22Rv1 (cell line): ENCODE data around the gene RFLNA.

Experiments
- H3K27ac ChIP-seq: fragments of 450-650 bp; 2 replicates; pipeline ENCODE4 v1.5.1; 2017
- CTCF ChIP-seq: fragments of 450-650 bp; IDR thresholded peaks from 2 replicates; pipeline ENCODE4 v1.5.1; 2017; ENCODE audit warnings: mild to moderate bottlenecking
- ZFX ChIP-seq: fragments of 450-650 bp; IDR thresholded peaks from 2 replicates; pipeline ENCODE4 v1.6.1; 2017; ENCODE audit warnings: antibody characterized with exemption, borderline replicate concordance

The RFLNA gene

GRCh38 chr12:124294780-124295341, at the start of gene RFLNA:
Gene RFLNA (plus strand): TSS chr12:124295093. CDS start chr12:124295430, 337 bp downstream.
- no peak within 1 kb of the TSS for H3K27ac ChIP-seq
- no peak for TF ChIP-seq ZFX
- no peak for TF ChIP-seq CTCF

GRCh38 chr12:124247331-124247730, 47.6 kb upstream of the RFLNA start:
- no peak overlapping the region for H3K27ac ChIP-seq

GRCh38 chr12:124248941-124249825, 45.7 kb upstream of the RFLNA start:
- TF ChIP-seq CTCF (no peak), ZFX (no peak)
- H3K27ac ChIP-seq, result no peak overlapping the region

More at GRCh38 chr12:124247331-124247730, 47.6 kb upstream of the RFLNA start:
- TF ChIP-seq CTCF (no peak), ZFX (no peak)

- H3K27ac ChIP-seq, result no peak overlapping the region
- no peak for TF ChIP-seq ZFX
- TF ChIP-seq CTCF, result no peak
These were observed 43.7 kb upstream of the RFLNA start for GRCh38 chr12:124251186-124251585.

- TF ChIP-seq CTCF (no peak), ZFX (no peak)
- H3K27ac ChIP-seq, result no peak overlapping the region
These were observed 41.9 kb upstream of the RFLNA start for GRCh38 chr12:124252964-124253363.

- no peak for TF ChIP-seq ZFX
- TF ChIP-seq CTCF, result no peak
- no peak overlapping the region for H3K27ac ChIP-seq
These were observed 40.8 kb upstream of the RFLNA start for GRCh38 chr12:124254126-124254525.
